Peyer's patch (tissue), 4 donors: ENCODE measurements around the gene ANKRD2. TPM values are rescaled to one million over a fixed set of nuclear protein-coding genes. Genes with fewer than 3 reads are reported as not detected.

ENCODE experiments used
- DNase-seq, 3 donors: peaks; one replicate each; pipeline ENCODE4 v3.0.0-alpha.2; 2017 to 2019
- H3K27ac ChIP-seq, 4 donors: fragments of 200-600 bp; sonication (generic); one replicate each; pipeline ENCODE4 v1.5.1; 2016 to 2019
- H3K27me3 ChIP-seq, 2 donors: fragments of 200-600 bp; sonication (generic); one replicate each; pipeline ENCODE4 v1.5.1; 2019
- H3K36me3 ChIP-seq, 3 donors: fragments of 200-600 bp; sonication (generic); one replicate each; pipeline ENCODE4 v1.5.1; 2016 to 2019
- H3K4me1 ChIP-seq, 4 donors: fragments of 200-600 bp; sonication (generic); one replicate each; pipeline ENCODE4 v1.5.1; 2016 to 2019
- H3K4me3 ChIP-seq, 4 donors: fragments of 200-600 bp; sonication (generic); 1 replicate in 3 of 4; 2 replicates in 1 of 4; pipeline ENCODE4 v1.5.1; 2016 to 2019; ENCODE audit warnings: mild to moderate bottlenecking in 1 of 4
- H3K9me3 ChIP-seq, 4 donors: fragments of 200-600 bp; sonication (generic); one replicate each; pipeline ENCODE4 v1.5.1; 2016 to 2019; ENCODE audit warnings: mild to moderate bottlenecking in 1 of 4
- CTCF ChIP-seq, 6 experiments: fragments of 450-650 bp in 4 of 6; fragments of 200-600 bp in 2 of 6; sonication (generic) in 1 of 6; IDR thresholded peaks; one replicate each; pipeline ENCODE4 v1.5.1; 2017 to 2019; ENCODE audit warnings: antibody characterized with exemption in 6 of 6, mild to moderate bottlenecking in 3 of 6, moderate library complexity in 1 of 6
- POLR2A ChIP-seq, 2 donors: fragments of 450-650 bp; IDR thresholded peaks; one replicate each; pipeline ENCODE4 v1.5.1; 2017; ENCODE audit warnings: antibody characterized with exemption in 2 of 2, mild to moderate bottlenecking in 2 of 2, moderate library complexity in 2 of 2
- total RNA-seq, 4 donors: library from RNA; depleted of rRNA; stranded (reverse); fragments of >200 nt; gene quantifications; one replicate each; pipeline ENCODE4 v1.1.0, GENCODE V29; 2016

ANKRD2 gene
- total RNA-seq, 4 donors from 2014 or later: not detected

- Histone ChIP-seq H3K27ac (peak overlapping the region; percentile 55 to 77 (median 72)), H3K4me1 (peaks cover 0 to 18% (median 0%) of the 10 kb centered on the region in 4 donors), H3K4me3 (no peak overlapping the region), H3K36me3 (no peaks in the 10 kb centered on the region), H3K27me3 (no peaks in the 10 kb centered on the region), H3K9me3 (no peaks in the 10 kb centered on the region)
- DNase-seq: peak in 1 of 3 donors; percentile 61
- TF ChIP-seq CTCF (IDR thresholded peaks at IDR 0.05) (no peak), POLR2A (IDR thresholded peaks at IDR 0.05) (no peak)
Observed at GRCh38 chr10:97542169-97543024, 30.2 kb upstream of the ANKRD2 start.

- H3K36me3 ChIP-seq: no peaks in the 10 kb centered on the region
- no peaks in the 10 kb centered on the region for H3K27me3 ChIP-seq
- H3K4me1 ChIP-seq: peaks cover 0 to 18% (median 0%) of the 10 kb centered on the region in 4 donors
- H3K9me3 ChIP-seq: no peaks in the 10 kb centered on the region
- DNase-seq: peak in 2 of 3 donors; percentile 28 to 76
- H3K27ac ChIP-seq: peak overlapping the region; percentile 55 to 77 (median 72)
- no peak overlapping the region for H3K4me3 ChIP-seq
- TF ChIP-seq POLR2A (IDR thresholded peaks at IDR 0.05) (no peak), CTCF (IDR thresholded peaks at IDR 0.05) (no peak)
Observed at GRCh38 chr10:97543025-97543546, 29.5 kb upstream of the ANKRD2 start.

- no peak for DNase-seq
Observed at GRCh38 chr10:97546456-97547270, 25.9 kb upstream of the ANKRD2 start.

GRCh38 chr10:97547271-97547600 lies 25.3 kb upstream of the ANKRD2 start:
- no peak for TF ChIP-seq POLR2A (IDR thresholded peaks at IDR 0.05)
- TF ChIP-seq CTCF (IDR thresholded peaks at IDR 0.05): no peak
- Histone ChIP-seq H3K36me3 (no peaks in the 10 kb centered on the region), H3K4me1 (peaks cover 0 to 13% (median 0%) of the 10 kb centered on the region in 4 donors), H3K9me3 (no peaks in the 10 kb centered on the region), H3K27ac (no peak overlapping the region), H3K4me3 (no peak overlapping the region), H3K27me3 (no peaks in the 10 kb centered on the region)
- no peak for DNase-seq

More at GRCh38 chr10:97546456-97547270, 25.9 kb upstream of the ANKRD2 start:
- Histone ChIP-seq H3K27me3 (no peaks in the 10 kb centered on the region), H3K9me3 (no peaks in the 10 kb centered on the region), H3K4me3 (no peak overlapping the region), H3K27ac (no peak overlapping the region), H3K36me3 (no peaks in the 10 kb centered on the region), H3K4me1 (peaks cover 0 to 18% (median 0%) of the 10 kb centered on the region in 4 donors)
- TF ChIP-seq POLR2A (IDR thresholded peaks at IDR 0.05): no peak
- no peak for TF ChIP-seq CTCF (IDR thresholded peaks at IDR 0.05)

GRCh38 chr10:97547962-97548361 lies 24.6 kb upstream of the ANKRD2 start:
- H3K9me3 ChIP-seq: no peaks in the 10 kb centered on the region
- no peaks in the 10 kb centered on the region for H3K36me3 ChIP-seq
- DNase-seq: no peak
- no peak overlapping the region for H3K4me3 ChIP-seq
- H3K4me1 ChIP-seq: peaks cover 0 to 6% (median 0%) of the 10 kb centered on the region in 4 donors
- no peaks in the 10 kb centered on the region for H3K27me3 ChIP-seq
- H3K27ac ChIP-seq: no peak overlapping the region
- TF ChIP-seq CTCF (IDR thresholded peaks at IDR 0.05): no peak
- TF ChIP-seq POLR2A (IDR thresholded peaks at IDR 0.05): no peak
